ENCODE results near the gene TAF15. TPM values are rescaled to one million over a fixed set of nuclear protein-coding genes. Genes with fewer than 3 reads are reported as not detected.

The TAF15 gene
- total RNA-seq (2014; rRNA removed; shearing (Covaris generic)): 61.1 and 63.6 TPM in 2 replicates

GRCh38 chr17:35808962-35809854, at the start of gene TAF15:
TSS of gene TAF15 (plus strand) at chr17:35809484. CDS start at chr17:35809570, 86 bp downstream.

GRCh38 chr17:35760587-35760986, 48.7 kb upstream of the TAF15 start, which contains the start of gene C17orf50:
TSS of gene C17orf50 (plus strand) at chr17:35760887. CDS start at chr17:35760942, 55 bp downstream.

DNA sequence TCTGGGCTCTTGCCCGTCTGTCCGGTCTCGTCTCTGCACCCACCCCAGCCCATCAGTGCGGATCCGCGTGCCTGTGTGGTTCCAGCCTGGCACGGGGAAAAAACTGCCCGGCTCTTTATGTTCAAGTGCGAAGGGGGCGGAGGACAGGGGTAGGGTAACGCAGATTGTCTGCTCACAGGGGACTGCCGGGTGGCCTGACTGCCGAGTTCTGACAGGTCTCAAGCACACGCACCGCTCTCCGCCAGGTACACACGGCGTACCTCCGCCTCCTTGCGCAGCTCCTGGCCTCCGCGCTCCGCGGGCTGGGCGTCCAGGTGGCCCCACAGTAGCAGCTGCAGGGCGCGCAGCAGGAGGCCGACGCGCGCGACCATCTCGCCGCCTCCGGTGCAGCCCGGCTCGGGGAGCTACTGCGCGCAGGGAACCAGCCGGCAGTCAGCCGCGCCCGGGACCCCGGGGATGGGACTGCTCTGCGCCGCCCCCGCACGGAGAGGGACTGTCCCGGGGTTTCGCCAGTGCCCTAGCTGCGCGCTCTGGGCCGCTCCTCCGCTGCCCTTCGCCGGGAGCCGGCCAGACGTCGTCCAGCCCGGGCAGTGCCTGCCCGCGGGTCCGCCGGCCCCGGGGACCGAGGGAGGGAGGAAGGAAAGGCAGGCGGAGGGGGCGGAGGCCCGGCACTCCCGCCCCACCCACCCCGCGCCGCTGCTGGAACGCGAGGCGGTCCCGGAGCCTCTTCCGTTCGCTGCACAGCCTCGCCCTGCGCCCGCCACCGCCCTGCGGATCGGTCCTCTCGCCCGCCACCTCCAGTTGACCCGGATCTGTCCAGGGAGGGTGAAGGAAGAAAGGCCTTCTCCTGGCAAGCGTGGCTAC, 14.0 kb upstream of the TAF15 start, which contains the start of gene MMP28:
Gene MMP28 (minus strand): TSS at position 635 of the 864 bp plus-strand sequence. CDS start 264 bp downstream, at position 371.

GRCh38 chr17:35868737-35869136, 59.5 kb downstream of the TAF15 start, which contains the start of gene HEATR9:
TSS of gene HEATR9 (minus strand) at chr17:35868891. CDS start at chr17:35868742, 149 bp downstream.

DNA sequence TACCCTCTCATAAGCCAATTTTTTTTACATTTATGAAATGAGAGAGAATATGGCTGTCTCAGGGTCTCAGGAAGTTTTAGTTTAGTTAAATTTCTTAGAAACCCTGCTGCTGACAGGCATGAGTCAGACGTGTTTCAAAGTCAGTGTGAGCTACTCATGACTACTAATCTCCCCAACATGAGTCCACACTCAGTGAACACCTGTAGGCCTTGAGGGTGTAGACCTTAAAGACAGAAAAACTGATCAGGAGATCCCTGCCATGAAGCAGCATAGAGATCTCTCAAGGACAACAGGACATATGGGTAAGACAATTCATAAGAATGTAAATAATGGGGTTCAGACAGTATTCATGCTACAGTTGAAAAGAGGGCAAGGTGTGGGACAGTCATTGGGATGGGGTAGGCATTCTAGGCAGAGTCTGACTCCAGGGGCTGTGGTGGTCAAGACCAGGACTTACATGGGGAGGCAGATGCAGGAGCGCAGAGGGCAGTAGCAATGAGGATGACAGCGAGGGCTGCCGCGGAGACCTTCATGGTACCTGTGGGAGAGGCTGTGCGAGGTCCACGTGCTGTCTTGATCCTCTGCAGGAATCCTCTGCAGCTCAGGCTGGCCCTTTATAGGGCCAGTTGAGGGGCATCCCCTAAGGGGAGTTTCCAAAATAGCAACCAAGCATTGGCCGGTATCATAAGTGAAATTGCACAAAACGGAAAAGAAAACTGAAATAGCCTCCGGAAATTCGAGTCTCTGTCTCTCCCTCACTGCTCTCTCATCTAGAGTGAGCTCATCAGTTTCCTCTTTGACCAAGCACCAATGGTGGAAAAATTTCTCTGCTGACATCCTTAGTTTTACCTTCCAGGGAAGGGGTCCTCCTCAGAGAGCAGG, 70.7 kb downstream of the TAF15 start, which contains the start of gene CCL5:
Gene CCL5 (minus strand): TSS at position 588 of the 882 bp plus-strand sequence.

Small RNA genes lying within 50 kb of the gene (small RNA-seq; reads per million reads assigned to genes)
- gene RF00100: 5,726 reads per million, percentile 100 among the genes with 10 or more reads in this experiment

Other genes starting within 250 kb of the TAF15 start
- not detected in 2 replicates for gene SLFN14, start 248.7 kb upstream of the TAF15 start, total RNA-seq (2014; rRNA removed; shearing (Covaris generic))
- gene PEX12, start 230.9 kb upstream of the TAF15 start, total RNA-seq (2014; rRNA removed; shearing (Covaris generic)): 5.6 and 6.7 TPM in 2 replicates
- gene AP2B1, start 222.2 kb upstream of the TAF15 start, total RNA-seq (2014; rRNA removed; shearing (Covaris generic)): 57.3 and 60.0 TPM in 2 replicates
- gene RASL10B, start 77.8 kb upstream of the TAF15 start, total RNA-seq (2014; rRNA removed; shearing (Covaris generic)): 0.53 and 0.57 TPM in 2 replicates
- gene GAS2L2, start 56.2 kb upstream of the TAF15 start, total RNA-seq (2014; rRNA removed; shearing (Covaris generic)): not detected in 2 replicates
- not detected in 2 replicates for gene C17orf50, start 48.6 kb upstream of the TAF15 start, total RNA-seq (2014; rRNA removed; shearing (Covaris generic))
- not detected in 2 replicates for gene MMP28, start 13.8 kb upstream of the TAF15 start, total RNA-seq (2014; rRNA removed; shearing (Covaris generic))
- not detected in 2 replicates for gene HEATR9, start 59.4 kb downstream of the TAF15 start, total RNA-seq (2014; rRNA removed; shearing (Covaris generic))
- not detected in 2 replicates for gene CCL5, start 70.9 kb downstream of the TAF15 start, total RNA-seq (2014; rRNA removed; shearing (Covaris generic))
- 3.1 and 4.3 TPM in 2 replicates for gene RDM1, start 121.3 kb downstream of the TAF15 start, total RNA-seq (2014; rRNA removed; shearing (Covaris generic))
- not detected in 2 replicates for gene LYZL6, start 134.2 kb downstream of the TAF15 start, total RNA-seq (2014; rRNA removed; shearing (Covaris generic))
- not detected in 2 replicates for gene CCL16, start 172.0 kb downstream of the TAF15 start, total RNA-seq (2014; rRNA removed; shearing (Covaris generic))
- not detected in 2 replicates for gene CCL14, start 177.2 kb downstream of the TAF15 start, total RNA-seq (2014; rRNA removed; shearing (Covaris generic))
- not detected in 2 replicates for gene CCL15, start 192.1 kb downstream of the TAF15 start, total RNA-seq (2014; rRNA removed; shearing (Covaris generic))
- not detected in 2 replicates for gene CCL23, start 208.5 kb downstream of the TAF15 start, total RNA-seq (2014; rRNA removed; shearing (Covaris generic))